CD4-positive, alpha-beta T cell treated with Interleukin-6 for 4 hours (primary cell): ENCODE measurements around the gene SGMS1.

Experiments used
- DNase-seq: peaks from one replicate; pipeline ENCODE4 v3.0.0-alpha.2; 2020; ENCODE audit warnings: mixed read lengths

SGMS1 gene

GRCh38 chr10:50416881-50417280 is 206.9 kb downstream of the SGMS1 start:
- no peak for DNase-seq

- DNase-seq: no peak
Observed at GRCh38 chr10:50416181-50416824, 207.5 kb downstream of the SGMS1 start.

- DNase-seq: no peak
Observed at GRCh38 chr10:50415292-50415691, 208.5 kb downstream of the SGMS1 start.

- DNase-seq: no peak
Observed at GRCh38 chr10:50410066-50410811, 213.5 kb downstream of the SGMS1 start.

- no peak for DNase-seq
Observed at GRCh38 chr10:50407076-50407801, 216.5 kb downstream of the SGMS1 start.

- no peak for DNase-seq
Observed at GRCh38 chr10:50406457-50407070, 217.2 kb downstream of the SGMS1 start.

- DNase-seq: no peak
Observed at GRCh38 chr10:50405723-50406122, 218.0 kb downstream of the SGMS1 start.

GRCh38 chr10:50404021-50404773 is 219.6 kb downstream of the SGMS1 start:
- no peak for DNase-seq

GRCh38 chr10:50403074-50403473 is 220.7 kb downstream of the SGMS1 start:
- no peak for DNase-seq

GRCh38 chr10:50402466-50402865 is 221.3 kb downstream of the SGMS1 start:
- DNase-seq: no peak

- DNase-seq: no peak
Observed at GRCh38 chr10:50400694-50401093, 223.1 kb downstream of the SGMS1 start.

- no peak for DNase-seq
Observed at GRCh38 chr10:50398823-50399222, 224.9 kb downstream of the SGMS1 start.

- no peak for DNase-seq
Observed at GRCh38 chr10:50398381-50398780, 225.4 kb downstream of the SGMS1 start.

- DNase-seq: no peak
Observed at GRCh38 chr10:50397312-50398140, 226.2 kb downstream of the SGMS1 start.

- DNase-seq: no peak
Observed at GRCh38 chr10:50396491-50397311, 227.1 kb downstream of the SGMS1 start.

GRCh38 chr10:50395851-50396250 is 227.9 kb downstream of the SGMS1 start:
- DNase-seq: no peak

- DNase-seq: no peak
Observed at GRCh38 chr10:50395271-50395670, 228.5 kb downstream of the SGMS1 start.

- DNase-seq: no peak
Observed at GRCh38 chr10:50394832-50395231, 228.9 kb downstream of the SGMS1 start.

GRCh38 chr10:50393784-50394467 is 229.8 kb downstream of the SGMS1 start:
- DNase-seq: no peak
